Measurements from ENCODE around the gene SPINDOC. TPM values are rescaled to one million over a fixed set of nuclear protein-coding genes. Genes with fewer than 3 reads are reported as not detected.

SPINDOC gene
- total RNA-seq, 2 donors from 2014 or later, result 96.1 to 103 TPM

- Mint-ChIP-seq H3K36me3 (ENCODE audit: low read depth) (peaks cover 41% of the 10 kb centered on the region), H3K4me3 (no peak overlapping the region), H3K4me1 (peaks cover 15% of the 10 kb centered on the region), H3K27me3 (ENCODE audit: insufficient read depth) (no peaks in the 10 kb centered on the region), H3K27ac (no peak overlapping the region), H3K9me3 (no peaks in the 10 kb centered on the region)
- H3K27ac ChIP-seq (ENCODE audit: low read depth, low read length), result no peak overlapping the region
- H3K9me3 ChIP-seq (ENCODE audit: control insufficient read depth, low read length), result no peaks in the 10 kb centered on the region
- WGBS, 2 experiments (ENCODE audit: insufficient coverage in 1 of 2, insufficient read length in 1 of 2), result 90 to 92% methylated on average over 2 of the region's 2 CpGs
- H3K4me3 ChIP-seq (ENCODE audit: low read length), result no peak overlapping the region
- TF ChIP-seq CTCF (conservative IDR thresholded peaks at IDR 0.05), result no peak
- no peaks in the 10 kb centered on the region for H3K27me3 ChIP-seq (ENCODE audit: control insufficient read depth, insufficient read depth, low read length, poor library complexity, severe bottlenecking)
- no peak overlapping the region for H3K9ac ChIP-seq (ENCODE audit: extremely low read depth, low read length, poor library complexity, severe bottlenecking)
- H3K36me3 ChIP-seq (ENCODE audit: control insufficient read depth, insufficient read depth, low read length), result peaks cover 33% of the 10 kb centered on the region
- no peak for DNase-seq
- H3K4me1 ChIP-seq (ENCODE audit: control insufficient read depth, insufficient read depth, low read length), result no peaks in the 10 kb centered on the region
These were observed 38.1 kb downstream of the SPINDOC start for GRCh38 chr11:63851364-63851763.

GRCh38 chr11:63853476-63853875 lies 40.2 kb downstream of the SPINDOC start:
- Mint-ChIP-seq H3K27me3 (ENCODE audit: insufficient read depth) (no peaks in the 10 kb centered on the region), H3K4me1 (peaks cover 3% of the 10 kb centered on the region), H3K4me3 (no peak overlapping the region), H3K9me3 (no peaks in the 10 kb centered on the region), H3K36me3 (ENCODE audit: low read depth) (peaks cover 35% of the 10 kb centered on the region), H3K27ac (no peak overlapping the region)
- no peak overlapping the region for H3K4me3 ChIP-seq (ENCODE audit: low read length)
- H3K9ac ChIP-seq (ENCODE audit: extremely low read depth, low read length, poor library complexity, severe bottlenecking), result no peak overlapping the region
- no peak overlapping the region for H3K27ac ChIP-seq (ENCODE audit: low read depth, low read length)
- TF ChIP-seq CTCF (conservative IDR thresholded peaks at IDR 0.05), result no peak
- H3K9me3 ChIP-seq (ENCODE audit: control insufficient read depth, low read length), result no peaks in the 10 kb centered on the region
- no peaks in the 10 kb centered on the region for H3K4me1 ChIP-seq (ENCODE audit: control insufficient read depth, insufficient read depth, low read length)
- no peak for DNase-seq
- peaks cover 25% of the 10 kb centered on the region for H3K36me3 ChIP-seq (ENCODE audit: control insufficient read depth, insufficient read depth, low read length)
- no peaks in the 10 kb centered on the region for H3K27me3 ChIP-seq (ENCODE audit: control insufficient read depth, insufficient read depth, low read length, poor library complexity, severe bottlenecking)
- 94 to 100% methylated on average over 2 to 3 of the region's 3 CpGs for WGBS, 2 experiments (ENCODE audit: insufficient coverage in 1 of 2, insufficient read length in 1 of 2)

GRCh38 chr11:63854696-63855095 lies 41.4 kb downstream of the SPINDOC start:
- Mint-ChIP-seq H3K27ac (no peak overlapping the region), H3K27me3 (ENCODE audit: insufficient read depth) (no peaks in the 10 kb centered on the region), H3K9me3 (no peaks in the 10 kb centered on the region), H3K4me1 (peaks cover 7% of the 10 kb centered on the region), H3K4me3 (no peak overlapping the region), H3K36me3 (ENCODE audit: low read depth) (peaks cover 36% of the 10 kb centered on the region)
- Histone ChIP-seq H3K4me3 (ENCODE audit: low read length) (no peak overlapping the region), H3K27me3 (ENCODE audit: control insufficient read depth, insufficient read depth, low read length, poor library complexity, severe bottlenecking) (no peaks in the 10 kb centered on the region), H3K9ac (ENCODE audit: extremely low read depth, low read length, poor library complexity, severe bottlenecking) (no peak overlapping the region), H3K4me1 (ENCODE audit: control insufficient read depth, insufficient read depth, low read length) (no peaks in the 10 kb centered on the region), H3K9me3 (ENCODE audit: control insufficient read depth, low read length) (no peaks in the 10 kb centered on the region), H3K36me3 (ENCODE audit: control insufficient read depth, insufficient read depth, low read length) (peaks cover 25% of the 10 kb centered on the region), H3K27ac (ENCODE audit: low read depth, low read length) (no peak overlapping the region)
- no peak for DNase-seq
- 95 to 100% methylated on average over 2 to 4 of the region's 4 CpGs for WGBS, 2 experiments (ENCODE audit: insufficient coverage in 1 of 2, insufficient read length in 1 of 2)
- no peak for TF ChIP-seq CTCF (conservative IDR thresholded peaks at IDR 0.05)
